ENCODE measurements around the gene CUL1.
"Not testable (repeated sequence)": the region's sequence is repeated elsewhere in the genome, so short reads cannot be mapped to it uniquely, and the experiment has no call there.

The CUL1 gene

DNA sequence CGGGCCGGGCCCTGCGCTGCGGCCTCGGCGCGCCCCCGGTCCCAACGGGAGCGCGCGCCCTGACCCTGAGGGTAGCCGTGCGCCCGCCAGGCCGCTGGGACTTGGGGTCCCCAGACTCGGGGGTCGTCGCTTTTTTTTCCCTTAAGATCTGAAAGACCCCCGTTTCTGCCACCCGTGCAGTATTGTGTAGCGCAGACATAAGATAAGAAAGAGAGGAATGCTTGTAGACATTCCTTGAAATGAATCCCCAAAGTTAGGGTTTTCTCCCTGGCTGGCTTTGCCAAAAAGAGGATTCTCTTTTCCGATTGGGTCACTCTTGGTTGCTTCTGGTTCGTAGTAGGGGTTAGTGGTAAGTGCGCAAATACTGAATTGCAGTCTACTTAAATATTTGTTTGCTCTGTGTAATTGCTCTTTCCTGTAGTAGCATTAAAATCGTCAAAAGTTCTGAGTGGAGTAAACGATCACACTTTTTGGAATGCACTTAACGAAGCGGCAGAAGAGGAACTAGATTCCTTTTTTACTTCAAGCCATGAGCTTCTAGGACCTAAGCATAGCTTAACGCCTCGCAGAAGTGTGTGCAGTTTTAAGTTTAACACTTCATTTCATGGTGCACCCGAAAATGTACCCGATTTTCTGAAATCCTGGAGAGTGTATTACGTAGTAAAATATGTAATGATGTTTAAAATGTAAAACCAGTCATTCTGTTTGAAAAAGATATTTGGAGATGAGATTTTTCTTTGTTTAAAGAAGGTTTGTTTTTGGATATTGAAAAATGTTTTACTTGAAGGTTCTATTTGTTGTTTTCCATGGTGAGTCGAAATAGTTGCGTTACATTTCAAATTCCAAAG, 1.3 kb downstream of the CUL1 start:
- FAIRE-seq (no peak), DNase-seq (ENCODE audit: insufficient read length, low spot score) (no peak)

DNA sequence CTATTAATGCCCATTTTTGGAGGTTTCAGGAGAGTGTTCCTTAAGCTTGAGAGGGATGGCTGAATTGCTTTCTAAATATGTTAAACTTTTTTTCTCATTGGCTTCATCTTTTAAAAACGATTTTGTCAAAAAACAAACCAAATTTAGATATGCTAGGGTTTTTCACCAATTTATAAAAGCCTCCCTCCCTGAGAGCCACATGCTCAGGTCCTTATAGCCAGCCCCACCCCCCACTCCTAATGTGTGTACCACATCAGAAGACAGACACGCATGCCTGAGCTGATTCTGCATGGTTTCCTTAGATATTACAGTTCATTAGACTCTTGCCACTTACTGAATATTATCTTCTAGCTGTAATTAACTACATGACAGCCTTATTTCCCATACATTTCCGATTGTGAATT, 2.0 kb downstream of the CUL1 start:
- no peak for FAIRE-seq
- TF ChIP-seq, protein P1, sequence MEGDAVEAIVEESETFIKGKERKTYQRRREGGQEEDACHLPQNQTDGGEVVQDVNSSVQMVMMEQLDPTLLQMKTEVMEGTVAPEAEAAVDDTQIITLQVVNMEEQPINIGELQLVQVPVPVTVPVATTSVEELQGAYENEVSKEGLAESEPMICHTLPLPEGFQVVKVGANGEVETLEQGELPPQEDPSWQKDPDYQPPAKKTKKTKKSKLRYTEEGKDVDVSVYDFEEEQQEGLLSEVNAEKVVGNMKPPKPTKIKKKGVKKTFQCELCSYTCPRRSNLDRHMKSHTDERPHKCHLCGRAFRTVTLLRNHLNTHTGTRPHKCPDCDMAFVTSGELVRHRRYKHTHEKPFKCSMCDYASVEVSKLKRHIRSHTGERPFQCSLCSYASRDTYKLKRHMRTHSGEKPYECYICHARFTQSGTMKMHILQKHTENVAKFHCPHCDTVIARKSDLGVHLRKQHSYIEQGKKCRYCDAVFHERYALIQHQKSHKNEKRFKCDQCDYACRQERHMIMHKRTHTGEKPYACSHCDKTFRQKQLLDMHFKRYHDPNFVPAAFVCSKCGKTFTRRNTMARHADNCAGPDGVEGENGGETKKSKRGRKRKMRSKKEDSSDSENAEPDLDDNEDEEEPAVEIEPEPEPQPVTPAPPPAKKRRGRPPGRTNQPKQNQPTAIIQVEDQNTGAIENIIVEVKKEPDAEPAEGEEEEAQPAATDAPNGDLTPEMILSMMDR (IDR thresholded peaks at IDR 0.05; ENCODE audit: insufficient read depth, missing control alignments) = no peak
- DNase-seq (ENCODE audit: insufficient read length, low spot score) = no peak

More for the DNA sequence above, 1.3 kb downstream of the CUL1 start:
- TF ChIP-seq, protein P1 (IDR thresholded peaks at IDR 0.05; ENCODE audit: insufficient read depth, missing control alignments) = no peak

DNA sequence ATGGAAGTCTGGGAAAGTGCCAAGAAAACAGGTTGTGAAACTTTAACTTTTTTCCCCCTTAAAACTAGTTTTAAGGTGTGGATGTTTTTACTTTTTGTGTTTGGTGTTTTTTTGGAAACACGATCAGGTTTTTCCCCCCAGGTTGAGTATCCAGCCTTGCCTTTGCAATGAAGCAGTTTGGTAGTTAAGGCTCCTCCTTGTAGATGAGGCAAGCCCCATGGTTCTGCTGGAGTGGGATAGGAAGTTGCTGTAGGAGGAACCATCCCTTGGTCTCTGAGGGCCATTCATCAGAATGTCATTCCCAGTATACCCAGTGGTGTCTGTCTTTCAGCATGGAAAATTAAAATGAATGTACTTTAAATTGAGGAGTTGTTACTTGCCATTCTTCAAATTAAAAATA, 2.7 kb downstream of the CUL1 start:
- TF ChIP-seq, protein P1 (IDR thresholded peaks at IDR 0.05; ENCODE audit: insufficient read depth, missing control alignments) = no peak
- DNase-seq (ENCODE audit: insufficient read length, low spot score) = no peak
- FAIRE-seq = no peak

DNA sequence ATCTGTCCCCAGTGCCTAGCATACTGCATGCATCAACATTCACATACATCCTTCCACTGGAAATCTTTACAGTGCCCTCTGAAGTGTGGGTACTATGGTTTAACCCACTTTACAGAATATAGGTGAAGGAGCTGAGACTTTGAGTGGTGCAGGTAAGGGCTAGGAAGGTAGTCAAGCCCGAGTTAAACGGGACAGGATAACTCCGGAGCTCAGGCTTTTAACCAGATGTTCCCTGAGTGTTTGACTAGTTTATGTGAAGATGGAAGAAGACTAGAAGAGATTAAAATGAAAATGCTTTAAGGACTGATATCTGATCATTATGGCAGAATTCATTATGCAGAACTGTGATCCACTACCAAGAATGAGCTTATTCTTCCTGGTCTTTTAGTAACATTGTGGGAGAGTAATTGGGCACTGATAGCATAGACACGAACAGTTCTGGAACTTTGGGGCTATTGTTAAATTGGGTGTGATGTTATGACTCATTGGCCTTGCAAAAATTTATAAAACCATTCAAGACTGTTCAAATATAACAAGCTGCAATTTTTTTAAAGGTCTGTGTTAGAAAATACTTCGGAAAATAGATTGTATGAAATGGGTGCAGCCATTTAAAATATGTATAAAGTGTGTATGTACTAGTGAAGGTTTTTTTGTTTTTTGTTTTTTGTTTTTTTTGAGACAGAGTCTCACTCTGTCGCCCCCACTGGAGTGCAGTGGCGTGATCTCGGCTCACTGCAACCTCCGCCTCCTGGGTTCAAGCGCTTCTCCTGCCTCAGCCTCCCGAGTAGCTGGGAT, 4.4 kb downstream of the CUL1 start:
- TF ChIP-seq, protein P1 (IDR thresholded peaks at IDR 0.05; ENCODE audit: insufficient read depth, missing control alignments) = no peak

DNA sequence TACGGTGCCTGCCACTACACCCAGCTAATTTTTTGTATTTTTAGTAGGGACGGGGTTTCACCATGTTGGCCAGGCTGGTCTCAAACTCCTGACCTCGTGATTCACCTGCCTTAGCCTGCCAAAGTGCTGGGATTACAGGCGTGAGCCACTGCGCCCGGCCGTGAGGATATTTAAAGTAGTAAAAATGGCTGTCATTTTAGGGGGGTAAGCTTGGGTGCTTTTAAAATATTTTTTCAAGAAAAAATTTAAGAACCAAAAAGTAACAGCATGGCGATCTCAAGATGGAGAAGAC, 4.9 kb downstream of the CUL1 start:
- not testable (repeated sequence) for FAIRE-seq; DNase-seq (ENCODE audit: insufficient read length, low spot score)

More for the DNA sequence above, 4.4 kb downstream of the CUL1 start:
- FAIRE-seq (no peak), DNase-seq (ENCODE audit: insufficient read length, low spot score) (no peak)

DNA sequence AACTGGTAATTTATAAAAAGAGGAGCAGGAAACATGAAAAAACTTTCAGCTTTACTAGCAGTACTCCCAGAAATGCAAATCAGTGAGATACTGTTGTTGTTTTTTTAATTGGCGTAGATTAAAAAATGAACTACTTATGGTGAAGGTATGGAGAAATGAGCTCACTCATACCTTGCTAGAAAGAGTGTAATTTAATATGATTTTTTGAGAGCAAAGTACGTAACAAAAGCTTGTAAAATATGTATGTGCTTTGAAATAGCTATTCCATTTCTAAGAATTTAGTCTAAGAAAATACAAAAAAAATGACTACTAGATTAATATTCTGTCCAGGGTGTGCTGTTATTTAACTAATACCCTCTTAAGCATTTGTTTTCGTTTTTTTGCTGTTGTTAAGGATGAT, 5.5 kb downstream of the CUL1 start:
- TF ChIP-seq, protein P1 (IDR thresholded peaks at IDR 0.05; ENCODE audit: insufficient read depth, missing control alignments) = no peak
- DNase-seq (ENCODE audit: insufficient read length, low spot score) = no peak
- FAIRE-seq = no peak

DNA sequence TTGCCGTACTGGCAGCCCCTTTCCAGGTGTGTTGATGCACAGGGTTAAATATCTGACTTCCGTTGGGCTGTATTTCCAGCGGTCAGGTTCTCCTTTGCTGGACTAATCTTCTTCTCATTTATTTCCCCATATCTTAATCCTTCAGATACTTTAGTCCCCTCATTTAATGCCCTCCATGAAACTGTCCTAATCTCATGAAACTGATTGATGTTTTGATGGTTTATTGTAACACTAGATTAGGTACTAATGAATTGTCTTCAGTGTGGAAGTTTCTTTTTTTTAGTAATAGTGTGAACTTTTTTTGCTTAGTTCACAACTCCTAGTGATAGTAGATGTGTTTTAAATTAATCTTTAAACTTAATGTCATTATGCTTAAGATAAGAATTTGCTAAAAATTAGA, 6.3 kb downstream of the CUL1 start:
- TF ChIP-seq, protein P1 (IDR thresholded peaks at IDR 0.05; ENCODE audit: insufficient read depth, missing control alignments) = no peak
- DNase-seq (ENCODE audit: insufficient read length, low spot score) = no peak
- peak; percentile 55 for FAIRE-seq
